GM19452 (cell line): ENCODE results near the gene C10orf53.
"Not testable (repeated sequence)": the region's sequence is repeated elsewhere in the genome, so short reads cannot be mapped to it uniquely, and the experiment has no call there.

ENCODE experiments used
- ATAC-seq: cut with Tn5 transposase; IDR thresholded peaks from one replicate; pipeline ENCODE4 v1.9.1; 2021; ENCODE audit not compliant: unreplicated experiment

Gene C10orf53

DNA sequence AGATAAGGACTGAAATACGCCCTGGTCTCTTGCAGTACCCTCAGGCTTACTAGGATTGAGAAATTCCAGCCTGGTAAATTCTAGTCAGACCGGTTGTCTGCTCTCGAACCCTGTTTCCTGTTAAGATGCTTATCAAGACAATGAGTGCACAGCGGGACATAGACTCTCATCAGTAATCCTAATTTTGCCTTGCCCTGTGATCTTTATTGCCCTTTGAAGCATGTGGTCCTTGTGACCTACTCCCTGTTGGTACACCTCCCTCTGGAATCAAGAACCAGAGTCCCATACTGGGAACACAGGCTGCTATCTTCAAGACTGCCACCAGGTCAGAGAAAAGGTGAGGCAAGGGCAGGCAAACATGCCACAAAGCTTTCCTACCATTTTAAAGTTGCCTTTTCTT, 7.2 kb downstream of the C10orf53 start:
- no peak for ATAC-seq

DNA sequence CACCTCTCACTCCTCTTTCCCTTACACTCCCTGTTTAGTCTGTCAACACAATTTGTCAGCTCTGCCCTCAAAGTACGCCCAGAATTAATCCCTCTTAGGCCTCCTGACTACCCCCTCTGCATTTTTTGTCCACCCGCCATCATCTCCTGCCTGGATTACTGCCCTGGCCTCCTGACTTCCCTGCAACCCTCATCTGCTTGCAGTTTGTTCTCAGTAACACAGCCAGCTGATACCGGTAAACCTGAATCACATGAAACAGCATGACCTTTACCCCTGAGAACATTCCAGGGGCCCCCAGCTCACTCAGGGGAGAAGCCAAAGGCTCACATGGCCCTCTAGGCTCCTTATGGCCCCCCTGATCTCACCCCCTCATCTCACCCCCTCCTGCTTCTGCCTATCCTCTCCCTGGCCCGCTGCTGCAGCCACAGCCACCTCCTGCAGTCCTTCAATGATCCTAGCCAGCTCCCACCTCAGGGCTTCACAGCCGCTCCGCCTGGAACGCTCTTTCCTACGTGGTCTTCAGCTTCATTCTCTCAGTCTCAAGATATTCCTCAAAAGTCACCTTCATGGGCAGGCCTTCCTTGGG, 8.9 kb downstream of the C10orf53 start:
- no peak for ATAC-seq

- no peak for ATAC-seq
Observed at GRCh38 chr10:49688920-49689319, 9.5 kb downstream of the C10orf53 start.

DNA sequence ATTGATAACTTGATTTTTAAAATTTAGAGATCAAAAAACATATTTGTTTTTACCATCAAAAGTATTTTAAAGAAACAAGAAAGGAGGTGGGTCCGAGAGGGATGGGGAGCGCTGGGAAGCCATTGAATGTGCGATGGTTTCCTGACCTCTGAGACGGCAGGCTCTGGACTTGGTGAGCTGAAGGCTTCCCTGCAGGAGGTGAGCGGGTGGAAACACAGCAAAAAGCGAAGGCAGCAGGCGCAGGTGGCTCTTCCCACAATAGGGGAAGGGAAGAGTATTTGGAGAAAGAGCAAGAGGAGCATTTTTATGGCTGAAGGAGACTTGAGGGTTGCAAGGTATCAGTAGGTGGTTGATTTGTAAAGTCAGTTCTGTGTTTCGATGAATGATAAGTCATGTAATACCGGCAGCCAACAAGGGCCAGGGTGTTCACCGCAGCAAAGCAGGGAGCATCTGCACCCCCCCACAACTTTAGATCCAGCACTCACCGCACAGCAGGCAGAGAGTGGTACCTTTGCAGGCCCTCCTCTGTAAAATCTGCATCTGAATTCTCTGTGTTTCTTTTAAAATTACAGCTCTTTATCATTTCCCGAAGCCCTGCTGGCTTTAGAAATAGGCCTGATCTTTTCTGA, 10.5 kb downstream of the C10orf53 start:
- no peak for ATAC-seq

GRCh38 chr10:49690698-49691356, 11.4 kb downstream of the C10orf53 start:
- no peak for ATAC-seq

DNA sequence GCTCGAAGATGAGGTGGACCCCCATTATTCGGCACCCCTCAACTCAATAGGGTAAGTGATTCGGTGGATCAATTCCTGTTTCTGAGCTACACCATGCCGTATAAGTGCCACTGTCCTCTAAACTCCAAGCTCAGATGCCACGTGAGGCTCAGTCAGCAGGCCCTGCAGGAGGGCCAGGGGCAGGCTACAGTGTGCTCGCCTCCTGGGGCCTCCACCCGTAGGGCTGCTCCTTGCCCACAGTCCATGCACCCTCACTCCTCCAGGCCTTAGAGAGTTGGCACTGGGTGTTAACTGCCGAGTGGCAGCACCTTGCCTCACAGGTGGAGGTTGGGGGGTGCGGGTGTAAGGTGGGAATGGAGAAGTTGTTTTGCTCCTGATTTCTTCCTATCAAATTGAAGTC, 12.1 kb downstream of the C10orf53 start:
- ATAC-seq, result no peak

GRCh38 chr10:49694466-49694865, 15.0 kb downstream of the C10orf53 start:
- no peak for ATAC-seq

GRCh38 chr10:49696311-49696710, 16.9 kb downstream of the C10orf53 start:
- ATAC-seq, result no peak

GRCh38 chr10:49698679-49699078, 19.2 kb downstream of the C10orf53 start:
- ATAC-seq, result no peak

- no peak for ATAC-seq
Observed at GRCh38 chr10:49700211-49700610, 20.8 kb downstream of the C10orf53 start.

GRCh38 chr10:49700997-49701396, 21.5 kb downstream of the C10orf53 start:
- no peak for ATAC-seq

DNA sequence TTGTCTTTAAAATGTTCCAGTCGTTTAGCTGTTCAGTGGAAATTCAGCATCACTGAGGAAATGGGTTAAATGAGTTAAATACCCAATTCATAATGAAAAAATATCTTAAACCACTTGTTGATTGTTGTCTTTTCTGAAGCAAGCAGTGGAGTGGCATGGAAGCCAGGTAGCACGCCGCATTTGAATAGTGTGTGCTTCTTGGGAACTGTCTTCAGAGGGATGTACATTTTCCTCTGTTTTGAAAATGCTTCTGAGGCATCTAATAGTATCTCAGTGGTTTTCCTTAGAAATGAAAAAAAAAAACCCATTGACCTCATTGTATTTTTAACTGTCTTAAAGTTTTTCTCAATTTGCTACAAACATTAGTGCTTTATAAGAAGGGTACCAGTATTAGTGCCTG, 28.1 kb downstream of the C10orf53 start:
- no peak for ATAC-seq

- no peak for ATAC-seq
Observed at GRCh38 chr10:49709934-49710333, 30.5 kb downstream of the C10orf53 start.

GRCh38 chr10:49710966-49711365, 31.5 kb downstream of the C10orf53 start:
- no peak for ATAC-seq

- no peak for ATAC-seq
Observed at GRCh38 chr10:49711481-49711880, 32.0 kb downstream of the C10orf53 start.

DNA sequence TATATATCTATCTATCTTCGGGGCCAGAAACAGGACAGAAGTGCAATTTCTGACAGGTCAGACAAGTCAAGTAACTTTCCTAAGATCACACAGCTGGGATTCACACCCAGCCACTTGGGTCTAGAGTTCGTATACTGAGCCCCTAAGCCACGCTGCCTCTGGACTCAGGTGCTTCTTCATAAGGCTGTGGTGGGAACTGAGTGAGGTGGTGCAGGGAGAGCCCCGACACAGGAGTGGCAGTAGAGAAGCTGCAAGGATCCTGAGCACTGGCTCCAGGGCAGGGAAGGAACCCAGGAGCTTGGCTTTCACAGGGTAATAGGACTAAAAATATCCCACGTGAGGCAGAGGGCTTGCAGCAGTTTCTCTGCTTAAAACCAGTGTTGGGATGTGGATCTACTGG, 33.8 kb downstream of the C10orf53 start:
- no peak for ATAC-seq

DNA sequence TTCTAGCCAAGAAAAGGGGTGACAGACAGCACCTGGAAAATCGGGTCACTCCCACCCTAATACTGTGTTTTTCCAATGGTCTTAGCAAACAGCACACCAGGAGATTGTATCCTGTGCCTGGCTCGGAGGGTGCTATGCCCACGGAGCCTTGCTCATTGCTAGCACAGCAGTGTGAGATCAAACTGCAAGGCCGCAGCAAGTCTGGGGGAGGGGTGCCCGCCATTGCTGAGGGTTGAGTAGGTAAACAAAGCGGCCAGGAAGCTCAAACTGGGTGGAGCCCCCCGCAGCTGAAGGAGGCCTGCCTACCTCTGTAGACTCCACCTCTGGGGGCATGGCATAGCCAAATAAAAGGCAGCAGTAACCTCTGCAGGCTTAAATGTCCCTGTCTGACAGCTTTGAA, 35.7 kb downstream of the C10orf53 start:
- ATAC-seq, result not testable (repeated sequence)

DNA sequence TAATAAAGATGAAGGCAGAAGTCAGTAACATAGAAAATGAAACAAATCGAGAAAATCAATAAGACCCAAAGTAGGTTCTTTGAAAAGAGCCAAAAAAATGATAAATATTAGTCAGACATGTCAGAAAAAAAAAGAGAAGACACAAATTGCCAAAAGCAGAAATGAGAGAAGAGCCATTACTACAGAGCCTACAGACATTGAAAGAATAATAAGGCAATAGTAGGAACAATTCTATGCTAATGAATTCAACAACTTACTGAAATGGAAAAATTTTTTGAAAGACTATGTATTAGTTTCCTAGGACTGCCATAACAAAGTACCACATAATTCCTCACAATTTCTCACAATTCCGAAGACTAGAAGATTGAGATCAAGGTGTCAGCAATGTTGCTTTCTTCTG, 47.1 kb downstream of the C10orf53 start:
- ATAC-seq, result no peak

DNA sequence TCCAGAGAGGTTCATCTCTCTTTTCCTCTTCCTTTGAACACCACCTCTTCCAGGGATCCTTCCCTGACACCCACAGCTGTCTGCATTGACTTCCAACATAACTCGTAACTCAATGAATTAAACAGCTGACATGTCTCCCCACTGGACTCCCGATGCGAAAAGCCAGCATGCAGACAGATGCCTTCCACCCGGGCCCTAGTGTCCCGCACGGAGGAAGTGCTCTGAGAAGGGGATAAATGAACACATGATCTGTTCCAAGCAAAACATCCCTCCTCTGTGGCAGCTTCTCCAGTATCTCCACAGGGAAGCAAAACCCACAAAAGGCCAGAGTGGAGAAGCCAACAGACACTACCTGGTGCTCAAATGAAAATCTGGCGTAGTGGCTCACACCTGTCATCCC, 54.4 kb downstream of the C10orf53 start:
- ATAC-seq, result no peak

DNA sequence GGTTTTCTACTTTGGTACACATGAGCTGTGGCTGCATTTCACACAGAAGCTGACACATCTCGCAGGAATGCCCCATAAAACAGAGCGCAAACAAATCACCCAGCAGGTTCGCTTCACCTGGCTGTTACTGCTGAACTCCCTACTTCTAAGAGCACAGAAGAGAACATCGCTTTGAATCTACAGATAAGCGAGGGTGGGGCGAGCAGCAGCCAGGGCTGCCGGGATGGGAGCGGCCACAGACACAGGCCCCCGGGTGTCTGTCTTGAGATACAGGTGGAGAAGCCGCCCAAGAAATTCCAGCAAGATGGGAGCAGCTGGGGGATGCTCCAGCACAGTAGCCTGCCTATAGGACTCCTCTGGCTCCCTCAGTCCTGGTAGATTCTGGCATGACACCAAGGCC, 55.2 kb downstream of the C10orf53 start:
- no peak for ATAC-seq

DNA sequence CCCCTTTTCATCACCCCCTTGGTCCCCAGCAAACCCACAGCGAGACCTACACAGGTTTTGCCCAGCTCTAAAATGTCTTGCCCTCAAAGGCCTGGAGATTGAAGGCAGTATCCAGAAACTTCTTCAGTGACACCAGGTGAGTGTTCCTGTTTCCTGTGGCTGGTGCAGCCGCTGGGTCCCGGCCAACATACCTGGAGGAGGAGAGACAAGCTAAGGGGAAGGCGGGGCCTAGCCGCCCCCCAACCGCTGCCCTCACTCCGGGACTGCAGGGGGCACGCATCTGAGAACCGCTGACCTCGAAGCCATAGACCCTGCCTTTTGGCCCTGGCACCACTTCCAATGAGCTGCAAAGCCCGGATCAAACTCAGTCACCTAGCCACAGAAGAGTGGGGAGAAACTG, 55.7 kb downstream of the C10orf53 start:
- ATAC-seq, result no peak

DNA sequence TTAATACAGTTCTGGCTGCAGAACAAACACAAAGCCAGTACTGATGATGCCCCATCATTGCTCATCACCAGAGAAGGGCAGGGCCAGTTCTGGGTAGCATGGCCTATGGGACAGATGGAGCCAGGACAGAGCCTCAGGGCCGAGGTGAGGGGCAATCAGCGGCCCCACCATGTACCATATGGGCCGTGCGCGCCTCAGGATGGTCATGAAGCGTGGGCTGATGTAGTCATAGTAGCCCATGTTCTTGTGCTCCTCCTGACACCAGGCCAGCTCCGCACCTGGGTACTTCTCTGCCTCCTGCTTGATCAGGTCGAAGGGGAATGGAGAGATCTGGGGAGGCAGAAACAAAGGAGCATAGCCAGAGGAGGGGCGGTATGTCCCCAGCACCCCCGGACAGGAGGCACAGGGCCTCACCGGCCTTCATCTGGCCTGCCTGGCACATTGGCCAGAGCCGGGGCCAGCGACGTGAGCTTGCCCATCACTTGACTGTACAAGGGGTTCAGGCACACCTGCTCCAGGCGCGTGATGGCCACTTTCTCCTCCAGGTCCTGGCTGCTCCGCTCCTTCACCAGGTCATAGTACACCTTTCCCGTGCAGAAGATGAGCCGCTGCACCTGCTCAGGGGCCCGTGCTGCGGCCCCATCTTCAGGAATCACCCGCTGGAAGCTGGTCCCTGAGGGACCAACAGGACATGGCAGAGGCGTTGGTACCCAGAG, 56.6 kb downstream of the C10orf53 start:
- ATAC-seq, result no peak
